GM19468 (cell line): Measurements from ENCODE around the gene OGT.
A peak's percentile ranks its signal among the peaks of the same experiment; 100 is the strongest.
"Not testable (repeated sequence)": the region's sequence is repeated elsewhere in the genome, so short reads cannot be mapped to it uniquely, and the experiment has no call there.

ENCODE experiments used
- ATAC-seq: cut with Tn5 transposase; IDR thresholded peaks from one replicate; pipeline ENCODE4 v1.9.1; 2021; ENCODE audit warnings: mild to moderate bottlenecking, moderate library complexity, moderate number of reproducible peaks; ENCODE audit not compliant: unreplicated experiment; ENCODE audit errors: extremely low read depth

The OGT gene

GRCh38 chrX:71536285-71536684 is 3.4 kb downstream of the OGT start:
- ATAC-seq: no peak

GRCh38 chrX:71537743-71538142 is 4.8 kb downstream of the OGT start:
- no peak for ATAC-seq

GRCh38 chrX:71540801-71541200 is 7.9 kb downstream of the OGT start:
- peak; percentile 15 for ATAC-seq

- peak; percentile 74 for ATAC-seq
These were observed 8.5 kb downstream of the OGT start for GRCh38 chrX:71541210-71542022.

GRCh38 chrX:71542411-71542810 is 9.5 kb downstream of the OGT start:
- ATAC-seq: no peak

GRCh38 chrX:71542825-71543224 is 9.9 kb downstream of the OGT start:
- no peak for ATAC-seq

- ATAC-seq: no peak
These were observed 10.4 kb downstream of the OGT start for GRCh38 chrX:71543316-71543715.

GRCh38 chrX:71545364-71545763 is 12.5 kb downstream of the OGT start:
- ATAC-seq: no peak

GRCh38 chrX:71546879-71547278 is 14.0 kb downstream of the OGT start:
- ATAC-seq: no peak

- no peak for ATAC-seq
These were observed 14.4 kb downstream of the OGT start for GRCh38 chrX:71547339-71547738.

GRCh38 chrX:71549986-71550385 is 17.1 kb downstream of the OGT start:
- no peak for ATAC-seq

- ATAC-seq: no peak
These were observed 17.7 kb downstream of the OGT start for GRCh38 chrX:71550578-71550977.

GRCh38 chrX:71556036-71556435 is 23.1 kb downstream of the OGT start:
- no peak for ATAC-seq

GRCh38 chrX:71558920-71559319 is 26.0 kb downstream of the OGT start:
- ATAC-seq: no peak

GRCh38 chrX:71559773-71560172 is 26.9 kb downstream of the OGT start:
- ATAC-seq: not testable (repeated sequence)

- ATAC-seq: no peak
These were observed 31.0 kb downstream of the OGT start for GRCh38 chrX:71563921-71564320.

GRCh38 chrX:71565474-71566041 is 32.7 kb downstream of the OGT start:
- ATAC-seq: no peak

- not testable (repeated sequence) for ATAC-seq
These were observed 38.5 kb downstream of the OGT start for GRCh38 chrX:71571390-71571789.

- no peak for ATAC-seq
These were observed 40.7 kb downstream of the OGT start for GRCh38 chrX:71573590-71573989.

GRCh38 chrX:71577682-71578081 is 44.8 kb downstream of the OGT start:
- no peak for ATAC-seq

- no peak for ATAC-seq
These were observed 45.6 kb downstream of the OGT start, which contains the start of gene GCNA for GRCh38 chrX:71578253-71579135. Gene GCNA, plus strand, starts transcription at chrX:71578437. Its CDS starts 2,385 bp downstream, at chrX:71580822.
